D721Med (cell line): ENCODE data around the gene LBHD2.

ENCODE experiments used
- DNase-seq: peaks from one replicate; pipeline ENCODE4 v3.0.0; 2011; ENCODE audit warnings: low spot score; ENCODE audit not compliant: insufficient read length
- FAIRE-seq: peaks from 2 replicates; lab custom pipeline; 2011; peaks lifted over from hg19 to GRCh38; lab: Jason Lieb, UNC
- CTCF ChIP-seq: IDR thresholded peaks from 2 replicates; pipeline ENCODE4 v1.5.1; 2012; ENCODE audit warnings: mild to moderate bottlenecking, control low read depth; ENCODE audit not compliant: insufficient read depth; ENCODE audit errors: missing control alignments

The LBHD2 gene

DNA sequence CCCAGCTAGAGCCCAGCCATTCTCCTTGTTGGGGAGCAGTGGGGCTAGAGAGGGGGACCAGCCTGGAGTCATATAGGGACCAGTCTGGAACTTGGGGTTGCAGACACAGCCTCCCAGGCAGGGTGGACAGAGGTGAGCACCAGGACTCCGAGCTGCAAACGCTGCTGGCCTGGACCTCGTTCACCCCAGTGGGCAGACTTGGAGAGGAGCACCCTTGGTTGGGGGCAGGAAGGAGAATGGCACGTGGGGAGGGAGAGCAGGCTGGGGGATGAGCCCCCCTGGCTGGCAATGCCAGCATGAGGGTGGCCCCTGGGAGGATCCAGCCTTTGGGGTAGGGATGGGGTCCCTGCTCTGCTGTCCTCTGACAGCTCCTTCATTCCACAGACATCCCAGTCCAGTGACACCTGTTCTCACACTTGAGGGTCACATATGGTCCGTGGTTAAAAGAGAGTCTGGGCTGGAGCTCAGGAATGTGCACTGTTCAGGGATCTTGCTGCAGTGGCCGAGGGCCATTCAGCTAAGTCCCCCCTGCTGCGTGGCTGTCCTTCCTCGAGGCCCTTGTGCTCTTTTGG lies 2.8 kb downstream of the LBHD2 start:
- DNase-seq (peak; percentile 5), FAIRE-seq (no peak)
- TF ChIP-seq CTCF = no peak

DNA sequence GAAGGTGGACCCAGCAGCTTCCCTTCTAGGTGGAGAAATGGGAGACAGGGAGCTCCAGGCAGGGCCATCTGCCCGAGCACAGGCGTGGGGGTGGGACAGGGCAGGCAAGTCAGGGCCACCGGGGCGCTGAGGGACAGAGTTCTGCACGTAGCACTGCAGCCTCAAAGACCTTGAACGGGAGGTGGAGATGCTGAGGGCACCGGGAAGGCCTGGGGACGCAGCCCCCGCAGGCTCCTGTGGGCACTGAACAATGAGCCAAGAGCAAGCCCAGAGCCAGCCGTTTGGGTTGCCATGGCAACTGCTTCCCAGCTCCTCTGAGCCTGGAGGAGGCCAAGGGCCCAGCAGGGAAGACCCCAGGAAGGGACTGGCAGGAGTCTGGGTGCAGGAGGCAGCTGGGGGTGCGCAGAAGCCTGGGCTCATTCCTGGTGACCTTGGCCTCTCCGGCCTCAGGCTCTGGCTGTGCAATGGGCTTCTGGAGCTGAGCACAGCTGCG lies 3.4 kb downstream of the LBHD2 start:
- DNase-seq = no peak
- TF ChIP-seq CTCF = no peak

DNA sequence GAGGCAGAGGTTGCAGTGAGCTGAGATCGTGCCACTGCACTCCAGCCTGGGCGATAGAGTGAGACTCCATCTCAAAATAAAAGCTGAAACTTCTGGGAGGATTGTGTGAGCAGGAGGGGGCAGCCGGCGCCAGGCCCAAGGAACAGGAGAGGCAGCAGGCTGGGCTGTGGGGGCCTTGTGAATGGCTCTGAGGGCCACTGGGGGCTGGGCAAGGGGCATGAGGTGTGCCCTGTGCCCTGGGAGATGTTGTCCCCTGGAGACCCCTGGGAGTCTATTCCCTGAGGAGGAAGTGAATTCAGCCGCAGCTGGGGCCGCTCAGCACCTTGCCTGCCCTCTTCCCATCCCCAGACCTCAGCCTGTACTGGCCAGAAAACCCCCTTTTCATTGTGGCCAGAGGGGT lies 4.9 kb downstream of the LBHD2 start:
- no peak for FAIRE-seq
- TF ChIP-seq CTCF = no peak
- no peak for DNase-seq

More for the DNA sequence above, 3.4 kb downstream of the LBHD2 start:
- no peak for FAIRE-seq

DNA sequence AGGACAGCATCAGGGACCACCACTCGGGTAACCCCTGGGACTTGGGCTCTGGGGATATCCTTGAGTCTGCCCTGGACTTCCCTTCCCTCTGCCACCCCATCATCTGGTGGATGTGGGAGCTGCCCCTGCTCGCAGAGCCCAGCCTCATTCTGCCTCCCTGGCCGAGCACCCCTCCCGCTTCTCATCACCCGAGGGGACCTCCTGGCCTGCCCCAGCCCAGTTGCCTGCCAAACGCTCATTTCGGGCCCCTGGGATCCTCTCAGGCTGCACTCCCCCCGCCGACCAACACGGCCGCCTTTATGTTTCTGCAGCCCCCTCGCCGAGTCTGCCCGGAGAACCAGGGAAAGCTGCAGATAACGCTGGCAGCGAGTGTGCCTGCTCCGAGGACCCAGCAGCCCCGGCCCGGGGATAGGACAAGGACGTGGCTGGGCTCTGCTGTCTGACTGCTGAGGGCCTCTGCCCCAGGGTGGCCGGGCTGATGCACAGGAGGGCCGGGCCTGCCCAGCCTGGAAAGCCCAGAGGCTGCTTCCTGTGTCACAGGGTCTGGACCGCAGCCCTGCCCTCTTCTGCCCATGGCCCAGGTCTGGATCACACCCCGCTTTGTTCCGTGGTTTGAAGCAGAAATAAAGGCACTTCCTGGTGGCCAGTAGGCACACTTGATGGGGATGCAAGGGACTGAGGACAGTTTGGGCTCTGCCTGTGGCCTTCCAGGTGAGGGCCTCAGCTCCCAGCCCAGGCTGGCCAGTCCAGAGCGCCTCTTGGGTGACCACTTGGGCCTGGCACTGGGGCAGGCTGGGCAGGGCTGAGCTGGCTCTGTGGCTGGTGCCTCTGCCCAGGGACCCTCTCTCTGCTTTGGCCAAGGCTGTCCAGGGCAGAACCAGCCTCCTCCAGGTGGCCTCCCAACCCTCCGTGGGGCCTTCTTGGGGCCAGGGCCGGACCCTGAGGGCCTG lies 5.7 kb downstream of the LBHD2 start:
- DNase-seq (no peak), FAIRE-seq (no peak)
- no peak for TF ChIP-seq CTCF

- no peak for DNase-seq
- no peak for TF ChIP-seq CTCF
- no peak for FAIRE-seq
Measured at GRCh38 chr14:103090481-103091020, 6.5 kb downstream of the LBHD2 start.

- peak; percentile 78 for DNase-seq
- peak; percentile 38 for TF ChIP-seq CTCF
- no peak for FAIRE-seq
Measured at GRCh38 chr14:103091041-103091882, 7.3 kb downstream of the LBHD2 start.
